Measurements from ENCODE around the gene LRRC47. TPM values are rescaled to one million over a fixed set of nuclear protein-coding genes. Genes with fewer than 3 reads are reported as not detected.

The LRRC47 gene
- total and polyA plus RNA-seq, 2 of the 8 experiments (the other 6 are each of a cell fraction or from before 2014, with no cell fraction given), result 38.3 to 82.4 TPM

GRCh38 chr1:3771108-3772026 is 24.9 kb downstream of the LRRC47 start:
- no peak overlapping the region for H2BK5ac ChIP-seq (ENCODE audit: low read depth, low read length)
- no peak for FAIRE-seq
- no peak overlapping the region for H2AK5ac ChIP-seq (ENCODE audit: low read depth, low read length)
- no peak overlapping the region for H3K27ac ChIP-seq (ENCODE audit: low read depth, low read length)
- no peak overlapping the region for H3K23ac ChIP-seq (ENCODE audit: insufficient read length)
- 68% methylated on average over 32 of the region's 32 CpGs; no CpG with 5 or more reads in 1 of the 2 experiments for WGBS, 2 experiments (ENCODE audit: extremely low coverage in 1 of 2, insufficient coverage in 1 of 2, insufficient read length in 1 of 2, insufficient replicate concordance in 2 of 2, low coverage in 1 of 2, low lambda C conversion rate in 2 of 2, missing lambda C conversion rate in 1 of 2)
- POLR2A ChIA-PET (ENCODE audit: partially characterized antibody), result interaction anchor here (1.0 to 2.5 kb wide), 3 partner anchors 11 to 22 kb away, joined by 4 to 10 read pairs (median 7); partner anchors contain the start of gene CCDC27
- no peak overlapping the region for H2BK120ac ChIP-seq (replicated peaks; ENCODE audit: low read depth, low read length)
- no peak for DNase-seq (ENCODE audit: low read depth in 1 of 2, low spot score in 2 of 2)
- no peak overlapping the region for H3K56ac ChIP-seq (replicated peaks; ENCODE audit: insufficient read length, low read depth, low read length)
- no peaks in the 10 kb centered on the region for H3K79me1 ChIP-seq (ENCODE audit: low read depth, low read length)
- H3K4ac ChIP-seq (replicated peaks; ENCODE audit: insufficient read length, low read depth, low read length), result no peak overlapping the region
- H3K4me1 ChIP-seq (replicated peaks in 1 of 4; ENCODE audit: control insufficient read depth in 3 of 4, insufficient read depth in 4 of 4, low read length in 3 of 4), result peaks cover 0 to 34% (median 13%) of the 10 kb centered on the region in 4 experiments; a peak in 6 of 7 replicates
- no peaks in the 10 kb centered on the region for H3K79me2 ChIP-seq (ENCODE audit: control insufficient read depth in 1 of 2, insufficient read depth in 2 of 2, low read length in 2 of 2)
- H2BK15ac ChIP-seq (ENCODE audit: low read length), result no peak overlapping the region
- H3K14ac ChIP-seq (ENCODE audit: insufficient read length), result no peak overlapping the region
- peaks cover 0 to 7% of the 10 kb centered on the region in 2 experiments; a peak in 1 of 4 replicates for H3K9me3 ChIP-seq (ENCODE audit: insufficient read depth in 2 of 2, low read depth in 1 of 2, low read length in 1 of 2)
- TF ChIP-seq JUN (IDR thresholded peaks at IDR 0.05; ENCODE audit: low read depth, low read length) (no peak), TAF1 (IDR thresholded peaks at IDR 0.05; ENCODE audit: low read depth, low read length) (no peak), KDM1A (IDR thresholded peaks at IDR 0.05; ENCODE audit: borderline replicate concordance, low read length) (no peak), GABPA (IDR thresholded peaks at IDR 0.05; ENCODE audit: borderline replicate concordance, insufficient read depth, low read length) (no peak), POLR2A (IDR thresholded peaks at IDR 0.05; ENCODE audit: control extremely low read depth in 1 of 2, low read depth in 2 of 2, low read length in 2 of 2) (no peak), CTBP2 (IDR thresholded peaks at IDR 0.05; ENCODE audit: borderline replicate concordance, insufficient read depth, insufficient read length, low read length) (no peak), YY1 (IDR thresholded peaks at IDR 0.05; ENCODE audit: low read depth, low read length) (no peak)
- TF ChIP-seq, protein P1, sequence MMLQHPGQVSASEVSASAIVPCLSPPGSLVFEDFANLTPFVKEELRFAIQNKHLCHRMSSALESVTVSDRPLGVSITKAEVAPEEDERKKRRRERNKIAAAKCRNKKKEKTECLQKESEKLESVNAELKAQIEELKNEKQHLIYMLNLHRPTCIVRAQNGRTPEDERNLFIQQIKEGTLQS (IDR thresholded peaks at IDR 0.05; ENCODE audit: insufficient read depth, low read depth, low read length), result no peak
- peak overlapping the region; percentile 76 to 95 for H3K4me2 ChIP-seq (ENCODE audit: insufficient read depth in 1 of 2, low read depth in 2 of 2, low read length in 2 of 2)
- no peak overlapping the region; the same call in 1 of the 2 replicates for H3K18ac ChIP-seq (ENCODE audit: extremely low read depth, low read length)
- CTCF ChIA-PET (ENCODE audit: partially characterized antibody), result interaction anchor here (0.9 to 1.1 kb wide), 4 partner anchors 14 to 23 kb away, joined by 3 to 5 read pairs (median 4); partner anchors contain the start of gene CCDC27
- H3K27me3 ChIP-seq (replicated peaks in 1 of 4; ENCODE audit: control insufficient read depth in 3 of 4, extremely low read depth in 1 of 4, insufficient read depth in 3 of 4, low read length in 3 of 4), result no peaks in the 10 kb centered on the region; a peak in 1 of 7 replicates
- no peak overlapping the region for H2BK12ac ChIP-seq (ENCODE audit: low read depth, low read length)
- H2AFZ ChIP-seq (ENCODE audit: low read length), result peak overlapping the region; percentile 66; the same call in 1 of the 2 replicates
- peak overlapping the region; percentile 52 to 81 (median 54) for H3K4me3 ChIP-seq (ENCODE audit: extremely low read depth in 1 of 4, insufficient read depth in 2 of 4, low read depth in 3 of 4, low read length in 4 of 4)
- H3K23me2 ChIP-seq (ENCODE audit: low read depth, low read length), result peaks cover 11% of the 10 kb centered on the region; the same call in 1 of the 2 replicates
- peak overlapping the region in 2 of 4 experiments; percentile 23 to 29; a peak in 2 of 7 replicates for H3K9ac ChIP-seq (replicated peaks in 1 of 4; ENCODE audit: extremely low read depth in 1 of 4, low read depth in 3 of 4, low read length in 3 of 4)
- peak overlapping the region; percentile 45; the same call in 1 of the 2 replicates for H4K8ac ChIP-seq (ENCODE audit: extremely low read depth, insufficient read depth, low read length)
- no peak overlapping the region for H4K91ac ChIP-seq (replicated peaks; ENCODE audit: insufficient read length, low read length)
- no peak overlapping the region for H4K5ac ChIP-seq (ENCODE audit: insufficient read length, low read depth, low read length)
- no peaks in the 10 kb centered on the region for H3K36me3 ChIP-seq (ENCODE audit: control insufficient read depth in 2 of 4, insufficient read depth in 4 of 4, low read length in 3 of 4)
- peaks cover 0 to 6% of the 10 kb centered on the region in 2 experiments for H4K20me1 ChIP-seq (replicated peaks in 1 of 2; ENCODE audit: control insufficient read depth in 1 of 2, insufficient read depth in 2 of 2, low read length in 2 of 2)
- no peak overlapping the region for H2BK20ac ChIP-seq (ENCODE audit: low read length)

Data from H1 (cell line).